Measurements from ENCODE around the gene CCDC178. TPM values are rescaled to one million over a fixed set of nuclear protein-coding genes. Genes with fewer than 3 reads are reported as not detected.

Gene CCDC178
- total and polyA plus RNA-seq, 2 donors from 2014 or later, result 3.7 to 4.6 TPM

- DNase-seq (peak in 2 of 5 donors; percentile 21 to 38), FAIRE-seq (no peak)
Measured at GRCh38 chr18:33051407-33051806, 389.1 kb downstream of the CCDC178 start.

GRCh38 chr18:33040213-33040612 is 400.3 kb downstream of the CCDC178 start:
- Histone ChIP-seq H3K27me3 (ENCODE audit: control insufficient read depth, insufficient read depth, low read length) (no peaks in the 10 kb centered on the region), H3K27ac (ENCODE audit: low read depth in 2 of 2, low read length in 2 of 2) (no peak overlapping the region), H3K4me3 (ENCODE audit: low read length in 3 of 3) (no peak overlapping the region), H3K9me3 (ENCODE audit: control insufficient read depth in 2 of 3, insufficient read depth in 1 of 3, low read length in 3 of 3) (peaks cover 0 to 1% (median 0%) of the 10 kb centered on the region in 3 donors), H3K4me1 (ENCODE audit: control insufficient read depth in 2 of 3, insufficient read depth in 2 of 3, low read depth in 1 of 3, low read length in 3 of 3) (no peaks in the 10 kb centered on the region), H3K9ac (ENCODE audit: low read length in 3 of 3) (no peak overlapping the region), H3K36me3 (ENCODE audit: control insufficient read depth in 2 of 3, insufficient read depth in 3 of 3, low read length in 3 of 3) (no peaks in the 10 kb centered on the region)
- DNase-seq, result no peak
- no peak for FAIRE-seq
- no peak for TF ChIP-seq CTCF (IDR thresholded peaks at IDR 0.05; ENCODE audit: borderline replicate concordance, extremely low read depth, insufficient read depth)
- intact Hi-C loops (cut with DNase I), result no loop called here

More at GRCh38 chr18:33051407-33051806, 389.1 kb downstream of the CCDC178 start:
- Histone ChIP-seq H3K36me3 (ENCODE audit: control insufficient read depth in 2 of 3, insufficient read depth in 3 of 3, low read length in 3 of 3) (no peaks in the 10 kb centered on the region), H3K9me3 (ENCODE audit: control insufficient read depth in 2 of 3, insufficient read depth in 1 of 3, low read length in 3 of 3) (no peaks in the 10 kb centered on the region), H3K4me1 (ENCODE audit: control insufficient read depth in 2 of 3, insufficient read depth in 2 of 3, low read depth in 1 of 3, low read length in 3 of 3) (no peaks in the 10 kb centered on the region), H3K9ac (ENCODE audit: low read length in 3 of 3) (no peak overlapping the region), H3K4me3 (ENCODE audit: low read length in 3 of 3) (no peak overlapping the region), H3K27ac (ENCODE audit: low read depth in 2 of 2, low read length in 2 of 2) (no peak overlapping the region), H3K27me3 (ENCODE audit: control insufficient read depth, insufficient read depth, low read length) (no peaks in the 10 kb centered on the region)
- intact Hi-C loops (cut with DNase I), result no loop called here
- no peak for TF ChIP-seq CTCF (IDR thresholded peaks at IDR 0.05; ENCODE audit: borderline replicate concordance, extremely low read depth, insufficient read depth)

- FAIRE-seq, result no peak
- DNase-seq, result peak in 2 of 5 donors; percentile 51 to 61
- no peak overlapping the region for H3K4me3 ChIP-seq (ENCODE audit: low read length in 3 of 3)
- intact Hi-C loops (cut with DNase I), result no loop called here
- no peak overlapping the region for H3K27ac ChIP-seq (ENCODE audit: low read depth in 2 of 2, low read length in 2 of 2)
- no peak overlapping the region for H3K9ac ChIP-seq (ENCODE audit: low read length in 3 of 3)
- H3K9me3 ChIP-seq (ENCODE audit: control insufficient read depth in 2 of 3, insufficient read depth in 1 of 3, low read length in 3 of 3), result no peaks in the 10 kb centered on the region
- no peaks in the 10 kb centered on the region for H3K4me1 ChIP-seq (ENCODE audit: control insufficient read depth in 2 of 3, insufficient read depth in 2 of 3, low read depth in 1 of 3, low read length in 3 of 3)
- H3K27me3 ChIP-seq (ENCODE audit: control insufficient read depth, insufficient read depth, low read length), result no peaks in the 10 kb centered on the region
- H3K36me3 ChIP-seq (ENCODE audit: control insufficient read depth in 2 of 3, insufficient read depth in 3 of 3, low read length in 3 of 3), result no peaks in the 10 kb centered on the region
- TF ChIP-seq CTCF (IDR thresholded peaks at IDR 0.05; ENCODE audit: borderline replicate concordance, extremely low read depth, insufficient read depth), result no peak
Measured at GRCh38 chr18:33034945-33035344, 405.6 kb downstream of the CCDC178 start.

GRCh38 chr18:33034212-33034611 is 406.3 kb downstream of the CCDC178 start:
- FAIRE-seq (no peak), DNase-seq (peak in 2 of 5 donors; percentile 15 to 29)
- Histone ChIP-seq H3K27ac (ENCODE audit: low read depth in 2 of 2, low read length in 2 of 2) (no peak overlapping the region), H3K9ac (ENCODE audit: low read length in 3 of 3) (no peak overlapping the region), H3K9me3 (ENCODE audit: control insufficient read depth in 2 of 3, insufficient read depth in 1 of 3, low read length in 3 of 3) (no peaks in the 10 kb centered on the region), H3K4me3 (ENCODE audit: low read length in 3 of 3) (no peak overlapping the region), H3K27me3 (ENCODE audit: control insufficient read depth, insufficient read depth, low read length) (no peaks in the 10 kb centered on the region), H3K36me3 (ENCODE audit: control insufficient read depth in 2 of 3, insufficient read depth in 3 of 3, low read length in 3 of 3) (no peaks in the 10 kb centered on the region), H3K4me1 (ENCODE audit: control insufficient read depth in 2 of 3, insufficient read depth in 2 of 3, low read depth in 1 of 3, low read length in 3 of 3) (no peaks in the 10 kb centered on the region)
- intact Hi-C loops (cut with DNase I), result no loop called here
- no peak for TF ChIP-seq CTCF (IDR thresholded peaks at IDR 0.05; ENCODE audit: borderline replicate concordance, extremely low read depth, insufficient read depth)
